GM19395 (cell line): ENCODE data around the gene FAM83E.
"Not testable (repeated sequence)": the region's sequence is repeated elsewhere in the genome, so short reads cannot be mapped to it uniquely, and the experiment has no call there.

ENCODE experiments used
- ATAC-seq: cut with Tn5 transposase; IDR thresholded peaks from one replicate; pipeline ENCODE4 v1.9.1; 2021; ENCODE audit warnings: mild to moderate bottlenecking, moderate library complexity; ENCODE audit not compliant: unreplicated experiment

The FAM83E gene

DNA sequence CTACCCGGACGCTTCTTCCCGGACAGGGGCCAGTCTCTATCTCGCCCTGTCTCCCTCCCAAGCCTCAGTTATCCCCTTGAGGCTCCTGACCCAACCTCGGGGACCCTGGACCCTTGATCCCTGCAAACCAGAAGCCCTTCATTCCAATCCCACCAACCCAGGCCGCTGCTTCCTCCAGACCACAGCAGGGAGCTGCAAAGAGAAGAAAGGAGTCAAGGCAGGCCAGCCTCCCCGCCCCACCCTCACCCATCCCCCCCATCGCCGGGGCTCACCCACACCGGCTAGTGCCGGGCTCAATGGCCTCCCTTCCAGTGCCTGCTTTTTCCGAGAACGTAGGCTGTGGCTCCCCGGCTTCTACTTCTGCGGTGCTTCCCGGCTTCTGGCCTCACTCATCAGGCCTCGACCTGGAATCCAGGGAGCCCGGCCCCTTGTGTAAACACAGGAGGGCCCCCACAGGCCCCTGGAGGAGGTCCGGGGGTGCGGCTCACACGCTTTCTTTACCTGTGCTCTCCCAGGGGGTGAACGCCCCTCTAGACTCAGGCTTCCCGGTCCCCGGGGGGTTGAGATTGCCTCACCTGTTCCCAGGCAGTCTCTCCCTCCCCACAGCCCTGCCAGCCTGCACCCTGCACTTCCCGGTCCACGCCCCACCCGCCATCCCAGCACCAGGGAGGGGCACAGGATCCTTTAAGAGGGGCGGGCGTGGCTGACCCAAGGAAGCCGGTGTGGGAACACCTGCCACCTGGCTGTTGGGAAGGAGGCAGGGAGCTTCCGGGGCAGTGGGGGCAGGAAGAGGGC, at the start of gene FAM83E:
Gene FAM83E (minus strand): TSS at position 641 of the 795 bp plus-strand sequence. CDS start 1,704 bp downstream, outside the sequence.
- no peak for ATAC-seq

DNA sequence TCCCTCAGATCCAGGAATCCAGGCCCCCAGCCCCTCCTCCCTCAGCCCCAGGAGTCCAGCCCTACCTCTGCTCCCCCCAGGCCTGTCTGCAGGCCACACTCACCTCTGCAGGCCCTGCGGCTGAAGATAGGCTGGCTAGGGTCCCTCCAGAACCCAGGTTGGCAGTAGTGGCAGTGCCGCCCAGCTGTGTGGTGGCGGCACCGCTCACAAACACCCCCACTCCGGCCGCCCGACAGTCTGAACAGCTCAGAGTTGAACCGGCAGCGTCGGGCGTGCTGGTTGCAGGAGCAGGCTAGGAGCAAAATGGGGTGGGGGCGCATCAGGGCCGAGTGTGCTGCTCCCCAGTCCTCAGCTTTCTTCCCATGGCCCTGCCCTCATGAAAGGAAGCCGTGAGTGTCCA, 49.6 kb upstream of the FAM83E start:
- no peak for ATAC-seq

DNA sequence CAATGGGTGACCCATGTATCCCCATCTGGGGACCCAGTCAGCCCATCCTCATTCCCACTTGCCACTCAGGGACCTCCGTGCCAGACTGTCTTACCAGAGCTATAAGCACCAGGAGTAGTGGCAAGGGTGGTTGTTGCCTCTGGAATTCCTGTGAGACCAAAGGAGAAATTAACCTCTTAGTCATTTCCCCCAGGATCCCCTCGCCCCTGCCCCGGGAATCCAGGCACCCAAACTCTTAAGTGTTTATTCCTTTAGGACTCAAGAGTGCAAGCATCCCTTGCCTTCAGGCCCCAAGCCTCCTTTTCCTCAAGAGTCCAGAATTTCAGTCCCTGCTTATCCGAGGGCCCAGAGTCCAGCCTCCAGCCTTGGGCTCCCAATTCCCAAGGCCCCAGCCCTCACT, 48.8 kb upstream of the FAM83E start:
- ATAC-seq = no peak

DNA sequence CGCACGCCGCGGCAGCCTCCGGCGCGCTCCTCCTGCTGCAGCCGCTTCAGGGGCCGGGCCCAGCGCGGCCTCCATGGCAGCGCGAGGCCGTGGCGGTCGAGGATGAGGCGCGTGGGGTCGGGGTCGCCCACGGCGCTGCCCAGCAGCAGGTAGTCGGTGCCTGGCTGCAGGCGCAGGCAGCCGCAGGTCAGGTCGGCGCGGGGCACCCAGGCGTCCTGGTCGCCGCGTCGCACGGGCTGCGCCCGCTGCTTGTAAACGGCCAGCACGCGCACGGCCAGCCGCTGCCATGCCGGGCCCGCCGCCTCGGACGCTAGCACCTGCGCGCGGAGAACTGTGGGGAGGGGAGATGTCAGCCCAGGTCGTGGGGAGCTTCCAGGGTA, 46.8 kb upstream of the FAM83E start:
- no peak for ATAC-seq

DNA sequence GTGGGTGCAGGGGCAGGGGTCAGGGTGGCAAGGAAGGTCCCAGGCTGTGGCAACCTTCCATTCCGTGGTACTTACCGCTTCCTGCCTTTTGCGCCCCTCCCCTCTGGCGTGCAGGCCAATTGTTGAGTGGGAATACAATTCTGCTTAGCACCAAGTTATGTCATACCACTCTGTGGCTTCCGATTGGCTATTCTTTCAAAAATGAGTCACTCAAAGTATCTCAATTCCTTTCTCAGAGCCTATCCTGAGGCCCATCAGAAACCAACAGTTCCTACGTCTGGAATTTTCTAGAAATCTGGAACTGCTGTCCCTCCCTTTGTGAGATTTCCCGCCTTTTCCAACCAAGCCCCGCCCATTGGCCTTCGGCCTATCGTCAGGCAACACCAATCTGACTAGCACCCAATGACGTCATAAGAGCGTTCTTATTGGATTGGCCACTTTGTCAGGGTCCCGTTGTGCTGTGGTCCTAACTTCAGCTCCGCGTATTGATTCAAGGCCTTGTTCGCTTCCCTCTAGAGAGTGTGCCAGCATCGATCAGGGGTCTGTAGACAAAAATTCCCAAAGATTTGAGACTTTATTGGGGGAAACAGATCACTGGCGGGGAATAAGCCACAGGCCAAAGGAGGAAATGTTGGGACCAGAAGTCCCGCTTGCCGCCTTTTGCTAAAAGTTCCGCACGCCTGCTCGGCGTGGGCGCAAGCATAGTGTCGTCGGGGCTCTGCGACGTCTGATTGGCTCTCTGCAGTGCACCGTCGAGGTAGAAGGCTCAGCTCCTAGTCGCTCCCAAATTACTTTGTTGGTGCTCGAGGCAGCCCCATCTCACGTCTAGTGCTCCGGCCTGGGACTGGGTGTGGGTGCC, 46.2 kb upstream of the FAM83E start:
- peak; percentile 84 for ATAC-seq

DNA sequence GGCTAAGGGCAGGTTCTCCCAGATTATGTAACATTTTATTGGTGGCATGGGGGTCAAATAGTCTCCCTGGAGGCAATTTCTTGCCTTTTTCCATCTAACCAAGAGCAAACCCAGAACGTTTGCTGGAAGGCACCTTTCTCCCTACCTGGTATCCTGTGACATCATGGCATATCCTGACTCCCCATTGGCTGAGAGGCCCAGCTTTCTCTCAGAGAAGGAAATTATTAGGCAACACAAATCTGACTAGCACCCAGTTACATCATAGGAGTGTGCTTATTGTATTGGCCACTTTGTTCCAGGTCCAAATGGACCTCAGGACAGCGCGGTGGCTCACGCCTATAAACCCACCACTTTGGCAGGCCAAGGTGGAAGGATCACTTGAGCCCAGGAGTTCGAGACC, 44.9 kb upstream of the FAM83E start:
- no peak for ATAC-seq

DNA sequence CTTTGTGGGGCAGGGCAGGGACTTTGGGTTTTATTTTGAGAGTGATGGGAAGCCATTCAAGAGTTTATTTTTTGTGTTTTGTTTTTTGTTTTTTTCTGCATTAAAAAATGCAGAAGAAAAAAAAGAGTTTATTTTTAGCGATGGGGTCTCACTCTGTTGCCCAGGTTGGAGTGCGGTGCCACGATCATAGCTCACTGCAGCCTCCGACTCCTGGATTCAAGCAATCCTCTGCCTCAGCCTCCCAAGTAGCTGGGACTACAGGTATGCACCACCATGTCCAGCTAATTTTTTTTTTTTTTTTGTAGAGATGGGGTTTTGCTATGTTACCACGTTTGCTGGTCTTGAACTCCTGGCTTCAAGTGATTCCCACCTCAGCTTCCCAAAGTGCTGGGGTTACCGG, 43.6 kb upstream of the FAM83E start:
- ATAC-seq = no peak

DNA sequence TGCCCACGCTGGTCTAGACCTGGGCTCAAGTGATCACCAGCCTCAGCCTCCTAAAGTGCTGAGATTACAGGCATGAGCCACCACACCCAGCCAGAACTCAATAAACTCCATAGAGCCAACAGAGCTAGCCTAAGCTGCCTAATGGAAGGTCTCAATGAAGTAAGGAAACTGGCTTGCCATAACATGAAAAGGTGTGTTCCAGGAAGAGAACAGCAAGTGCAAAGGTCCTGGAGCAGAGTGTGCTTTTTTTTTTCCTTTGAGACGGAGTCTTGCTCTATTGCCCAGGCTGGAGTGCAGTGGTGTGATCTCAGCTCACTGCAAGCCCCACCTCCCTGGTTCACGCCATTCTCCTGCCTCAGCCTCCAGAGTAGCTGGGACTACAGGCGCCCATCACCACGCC, 43.0 kb upstream of the FAM83E start:
- ATAC-seq = not testable (repeated sequence)

DNA sequence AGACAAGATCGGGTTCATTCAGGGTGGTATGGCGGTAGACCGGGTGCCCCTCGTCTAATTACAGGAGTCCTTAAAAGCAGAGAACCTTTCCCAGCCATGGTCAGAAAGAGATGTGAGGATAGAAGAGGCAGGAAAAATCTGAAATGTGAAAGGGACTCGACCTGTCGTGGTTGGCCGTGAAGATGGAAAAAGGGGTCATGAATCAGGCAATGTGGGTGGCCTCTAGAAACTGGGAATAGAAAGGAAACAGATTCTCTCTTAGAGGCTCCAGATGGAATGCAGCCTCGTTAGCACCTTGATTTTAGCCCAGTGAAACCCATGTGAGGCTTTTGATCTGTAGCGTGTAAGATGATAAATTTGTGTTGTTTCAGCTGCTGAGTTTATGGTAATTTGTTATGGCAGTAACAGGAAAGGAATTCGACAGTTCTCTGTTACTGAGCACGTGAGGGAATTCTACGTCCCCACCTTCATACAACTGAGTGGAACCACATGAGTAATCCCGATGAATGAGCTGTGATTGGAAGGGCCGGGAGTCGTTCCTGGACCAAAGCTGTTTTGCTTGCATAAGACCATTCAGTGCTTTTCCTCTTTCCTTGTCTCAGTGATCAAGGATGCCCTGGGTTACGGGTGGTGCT, 42.1 kb upstream of the FAM83E start:
- no peak for ATAC-seq

DNA sequence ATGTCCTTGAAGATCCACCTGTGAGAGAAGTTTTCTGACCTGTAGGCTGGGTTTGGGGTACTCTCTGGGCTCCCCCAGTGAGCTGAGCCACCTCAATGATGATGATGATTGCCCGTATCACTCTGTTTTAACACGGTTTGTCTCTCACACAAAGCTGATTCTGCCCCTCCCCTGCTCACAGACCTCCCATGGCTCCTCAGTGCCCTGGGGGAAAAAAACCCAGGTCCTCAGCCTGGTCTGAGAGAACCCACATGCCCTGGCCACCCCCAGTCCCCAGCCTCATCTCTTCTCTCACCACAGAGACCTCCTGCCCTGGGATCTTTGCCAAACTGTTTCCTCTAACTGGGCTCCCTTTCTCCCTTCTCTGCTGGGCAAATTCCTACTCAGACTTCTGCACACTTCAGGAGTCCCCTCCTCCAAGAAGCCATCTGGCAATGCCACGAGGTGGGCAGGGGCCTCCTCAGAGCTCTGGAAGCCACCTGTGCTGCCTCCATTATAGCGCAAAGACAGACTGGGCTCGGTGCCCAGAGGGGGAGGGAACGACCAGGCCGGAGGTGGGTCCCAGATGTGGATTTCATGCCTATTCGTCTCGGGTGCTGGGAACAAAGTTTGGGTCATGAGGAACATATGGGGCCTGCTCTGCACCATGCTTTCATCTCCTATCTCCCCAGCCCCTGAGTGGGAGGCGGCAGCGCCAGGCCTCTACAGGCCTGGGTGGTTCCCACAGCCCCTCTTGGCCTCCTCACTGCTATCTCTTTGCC, 39.6 kb upstream of the FAM83E start:
- ATAC-seq = no peak

DNA sequence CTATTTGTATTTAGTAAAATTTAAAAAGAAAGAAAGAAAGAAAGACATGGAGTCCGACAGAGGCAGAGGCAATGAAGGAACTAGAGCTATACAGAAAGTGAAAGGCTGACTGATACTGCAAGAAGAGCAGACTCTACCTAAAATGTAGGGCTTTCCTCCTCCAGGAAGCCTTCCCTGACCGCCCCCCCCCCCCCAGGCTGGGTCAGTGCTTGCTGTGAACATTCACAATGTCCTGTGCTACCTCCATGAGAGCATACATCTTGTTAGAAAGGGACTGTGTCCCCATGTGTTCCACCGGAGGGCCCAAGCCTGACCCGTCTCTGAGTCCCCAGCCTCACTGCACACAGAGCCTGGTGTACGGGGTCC, 36.8 kb upstream of the FAM83E start:
- ATAC-seq = no peak

DNA sequence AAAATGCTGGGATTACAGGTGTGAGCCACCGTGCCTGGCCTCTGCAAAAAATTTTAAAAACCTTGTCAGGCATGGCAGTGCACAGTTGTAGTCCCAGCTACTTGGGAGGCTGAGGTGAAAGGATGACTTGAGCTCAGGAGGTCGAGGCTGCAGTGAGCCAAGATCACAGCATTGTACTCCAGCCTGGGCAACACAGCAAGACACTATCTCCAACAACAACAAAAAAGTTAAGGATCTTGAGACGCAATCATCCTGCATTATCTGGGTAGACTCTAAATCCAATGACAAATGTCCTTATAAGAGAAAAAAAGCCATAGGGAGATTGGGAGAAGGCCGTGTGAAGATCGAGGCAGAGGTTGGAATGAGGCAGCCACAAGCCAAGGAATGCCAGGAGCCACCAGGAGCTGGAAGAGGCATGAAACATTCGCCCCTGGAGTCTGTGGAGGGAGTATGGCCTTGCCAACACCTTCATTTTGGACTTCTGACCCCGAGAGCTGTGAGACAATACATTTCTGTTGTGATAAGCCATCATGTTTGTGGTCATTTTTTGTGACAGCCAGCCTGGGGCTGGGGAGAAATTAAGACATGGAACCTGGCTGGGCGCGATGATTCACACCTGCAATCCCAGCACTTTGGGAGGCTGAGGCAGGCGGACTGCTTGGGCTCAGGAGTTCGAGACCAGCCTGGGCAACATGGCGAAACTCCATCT, 36.3 kb upstream of the FAM83E start:
- ATAC-seq = no peak

DNA sequence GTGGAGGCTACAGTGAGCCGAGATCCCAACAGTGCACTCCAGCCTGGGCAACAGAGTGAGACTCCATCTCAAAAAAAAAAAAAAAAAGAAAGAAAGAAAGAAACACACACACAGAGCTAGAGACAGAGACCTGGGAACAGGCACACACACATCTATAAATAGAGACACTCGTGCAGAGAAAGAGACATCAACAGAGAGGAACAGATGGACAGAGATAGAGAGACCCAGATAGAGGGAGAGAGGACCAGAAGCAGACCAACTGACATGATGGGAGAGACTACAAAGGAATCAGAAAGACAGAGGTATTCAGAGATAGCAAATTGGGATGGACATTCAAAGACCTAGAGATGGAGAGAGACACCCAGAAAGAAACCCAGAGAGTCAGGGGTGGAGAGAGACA, 33.3 kb upstream of the FAM83E start:
- ATAC-seq = no peak

DNA sequence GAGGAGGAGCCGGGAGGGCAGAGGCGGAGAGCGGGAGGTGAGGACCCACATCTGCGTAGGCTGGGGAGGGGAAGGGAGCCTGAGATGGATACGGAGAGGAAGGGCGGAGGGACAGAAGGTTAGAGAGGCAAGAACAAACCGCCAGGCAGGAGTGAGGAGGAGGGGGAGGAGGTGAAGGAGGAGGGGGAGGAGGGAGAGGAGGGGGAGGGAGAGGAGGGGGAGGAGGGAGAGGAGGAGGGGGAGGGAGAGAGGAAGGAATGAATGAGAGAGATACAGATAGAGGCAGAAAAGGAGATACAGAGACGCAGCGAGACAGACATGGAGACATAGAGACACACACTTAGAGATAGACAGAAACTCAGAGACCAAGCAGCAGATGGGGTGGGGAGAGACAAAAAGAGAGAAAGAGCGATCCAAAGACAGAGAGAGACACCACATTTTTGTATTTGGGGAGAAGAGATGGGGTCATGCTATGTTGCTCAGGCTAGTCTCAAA, 31.9 kb upstream of the FAM83E start:
- ATAC-seq = no peak

DNA sequence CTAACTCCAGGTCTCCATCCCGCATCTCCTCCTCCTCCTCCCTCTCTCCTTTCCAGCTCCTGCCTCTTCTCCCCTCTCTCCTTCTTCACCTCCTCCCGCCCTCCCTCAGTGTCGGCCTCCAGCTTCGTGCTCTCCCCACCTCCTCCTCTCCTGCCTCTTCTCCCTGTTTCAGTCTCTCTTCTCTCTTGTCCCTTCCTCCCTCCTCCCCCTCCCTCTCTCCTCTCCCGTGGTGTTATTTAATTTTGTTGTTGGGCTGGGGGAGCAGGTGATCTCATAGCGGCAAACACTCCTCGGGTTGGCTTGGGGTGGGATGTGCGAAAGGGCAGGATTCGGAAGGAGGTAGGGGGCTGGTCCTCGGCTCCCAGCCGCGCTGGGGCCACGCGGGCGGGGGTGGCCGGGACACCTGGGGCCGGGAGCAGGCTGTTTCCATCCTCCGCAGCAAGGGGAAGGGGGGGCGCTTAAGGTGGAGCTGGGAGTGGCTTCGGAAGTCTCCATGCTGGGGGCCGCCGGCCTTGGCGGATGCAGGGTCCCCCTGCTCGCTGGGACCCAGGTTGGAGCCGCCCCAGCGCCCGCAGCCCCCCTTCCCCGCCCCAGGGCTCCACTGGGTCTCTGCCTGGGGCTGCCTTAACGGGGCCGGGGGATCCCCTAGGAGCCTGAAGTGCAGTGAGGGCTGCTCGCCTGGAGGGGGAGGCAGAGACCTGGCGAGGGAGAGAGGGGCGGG, 31.3 kb upstream of the FAM83E start, which contains the start of gene CA11:
Gene CA11 (minus strand): TSS at position 187 of the 721 bp plus-strand sequence. CDS start 555 bp downstream, outside the sequence.
- ATAC-seq = peak; percentile 70

DNA sequence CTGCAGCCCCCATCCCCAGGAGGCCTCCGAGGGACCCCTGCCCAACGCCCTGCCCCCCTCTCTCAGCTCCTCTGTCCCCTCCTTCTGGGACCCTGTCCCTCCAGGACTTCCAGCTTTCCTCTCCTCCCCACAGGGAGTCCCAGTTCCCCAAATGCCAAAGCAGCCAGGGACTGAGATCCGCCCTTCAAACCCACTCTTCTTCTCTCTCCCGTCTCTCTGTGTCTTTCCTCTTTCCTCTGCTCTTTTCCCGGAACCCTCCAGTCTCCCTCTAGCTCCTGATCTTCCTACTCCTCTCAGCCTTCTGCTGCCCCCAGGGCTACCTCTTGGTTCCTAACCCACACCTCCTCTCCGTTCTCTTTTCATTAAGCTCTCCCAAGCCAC, 30.7 kb upstream of the FAM83E start:
- no peak for ATAC-seq

DNA sequence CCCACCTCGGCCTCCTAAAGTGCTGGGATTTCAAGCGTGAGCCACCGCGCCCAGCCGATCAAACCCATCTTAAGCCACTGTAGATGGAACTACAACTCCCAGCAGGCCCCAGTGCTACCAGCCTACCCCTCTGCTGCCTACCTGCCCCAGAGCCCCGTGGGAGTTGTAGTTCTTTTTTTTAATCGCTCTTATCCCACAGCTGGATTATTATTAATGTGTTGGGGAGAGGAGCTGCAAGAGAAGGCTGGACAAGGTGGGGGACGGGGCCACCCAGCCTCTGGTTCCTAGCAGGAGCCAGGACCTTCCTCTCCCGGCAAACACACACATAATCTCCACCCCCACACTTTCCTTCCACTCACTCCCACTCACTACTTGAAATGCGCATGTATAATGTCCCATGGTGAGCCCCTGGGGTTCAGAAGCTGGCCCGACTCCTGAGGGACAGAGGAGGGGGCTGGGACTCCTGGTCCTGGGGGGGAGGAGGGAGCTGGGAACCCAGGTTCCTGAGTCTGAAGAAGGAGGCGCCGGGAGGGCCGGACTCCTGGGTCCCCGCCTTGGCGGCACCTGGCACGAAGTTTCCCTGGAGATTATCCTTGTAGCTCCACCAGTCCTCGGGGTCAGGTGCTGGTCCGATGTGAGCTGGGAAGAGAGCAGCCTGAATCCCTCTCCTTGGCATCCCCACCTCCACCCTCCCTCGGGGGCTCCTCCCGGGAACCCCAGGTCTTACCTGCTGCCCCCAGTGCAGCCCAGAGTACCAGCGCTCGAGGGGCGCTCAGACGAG, 30.2 kb upstream of the FAM83E start:
- ATAC-seq = peak; percentile 55

DNA sequence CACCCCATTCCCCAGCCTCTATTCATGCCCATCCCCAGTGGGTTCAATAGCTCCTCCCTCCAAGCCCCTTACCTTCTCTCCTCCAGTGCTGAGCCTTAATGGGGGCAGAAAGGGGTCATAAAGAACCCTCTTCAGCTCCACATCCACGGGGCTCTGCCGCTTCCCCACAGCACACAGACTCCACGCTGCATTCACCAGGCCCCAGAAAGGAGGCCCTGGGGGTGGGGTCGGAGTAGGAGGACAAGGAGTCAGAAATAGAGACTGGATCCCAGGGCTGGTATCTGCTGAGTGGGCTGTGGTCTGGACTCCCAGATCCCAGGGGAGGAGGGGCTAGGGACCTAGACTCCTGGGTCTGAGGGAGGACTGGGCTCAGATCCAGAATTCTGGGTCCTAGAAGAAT, 29.5 kb upstream of the FAM83E start:
- no peak for ATAC-seq

DNA sequence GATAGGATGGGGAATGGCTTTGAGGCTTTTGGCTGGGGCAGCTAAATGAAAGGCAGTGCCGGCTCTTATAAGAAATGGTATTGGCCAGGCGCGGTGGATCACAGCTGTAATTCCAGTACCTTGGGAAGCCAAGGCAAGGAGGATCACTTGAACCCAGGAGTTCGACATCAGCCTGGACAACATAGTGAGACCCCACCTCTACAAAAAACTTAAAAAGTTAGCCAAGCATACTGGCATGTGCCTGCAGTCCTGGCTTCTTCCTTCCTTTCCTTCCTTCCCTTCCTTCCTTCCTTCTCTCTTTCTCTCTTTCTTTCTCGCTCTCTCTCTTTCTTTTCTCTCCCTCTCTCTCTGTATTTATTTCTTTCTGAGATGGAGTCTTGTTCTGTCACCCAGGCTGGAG, 28.0 kb upstream of the FAM83E start:
- ATAC-seq = no peak
